ENCODE measurements around the gene INSYN2B.

DNA sequence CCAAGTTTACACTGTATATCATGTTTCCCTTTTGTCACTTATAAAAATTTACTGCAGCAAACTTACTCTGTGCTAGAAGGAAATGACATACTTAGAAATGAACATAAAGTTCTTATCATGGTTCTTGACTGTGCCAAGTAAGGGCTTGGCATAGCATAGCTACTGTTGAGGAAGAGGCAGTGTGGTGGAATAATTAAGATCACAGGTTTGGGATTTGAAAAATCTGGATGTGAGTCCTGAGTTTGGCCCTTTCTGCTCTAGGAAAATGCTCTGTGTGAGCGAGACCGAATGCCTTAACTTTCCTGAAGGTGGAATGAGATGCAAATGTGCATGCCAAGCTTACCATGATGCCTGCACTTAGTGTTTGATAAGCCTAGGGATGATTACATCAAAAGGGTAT is 99.5 kb downstream of the INSYN2B start:
- TF ChIP-seq FOXK2 (IDR thresholded peaks at IDR 0.05) (no peak), SP1 (IDR thresholded peaks at IDR 0.05) (no peak), TARDBP (IDR thresholded peaks at IDR 0.05) (no peak), BHLHE40 (IDR thresholded peaks at IDR 0.05; ENCODE audit: borderline replicate concordance) (no peak), SUZ12 (IDR thresholded peaks at IDR 0.05) (no peak)
